HG02973 (cell line): ENCODE measurements around the gene NBPF14.
A peak's percentile ranks its signal among the peaks of the same experiment; 100 is the strongest.
"Not testable (repeated sequence)": the region's sequence is repeated elsewhere in the genome, so short reads cannot be mapped to it uniquely, and the experiment has no call there.

Source experiments
- ATAC-seq: cut with Tn5 transposase; IDR thresholded peaks from one replicate; pipeline ENCODE4 v1.9.1; 2021; ENCODE audit warnings: moderate library complexity; ENCODE audit not compliant: unreplicated experiment

The NBPF14 gene, protein sequence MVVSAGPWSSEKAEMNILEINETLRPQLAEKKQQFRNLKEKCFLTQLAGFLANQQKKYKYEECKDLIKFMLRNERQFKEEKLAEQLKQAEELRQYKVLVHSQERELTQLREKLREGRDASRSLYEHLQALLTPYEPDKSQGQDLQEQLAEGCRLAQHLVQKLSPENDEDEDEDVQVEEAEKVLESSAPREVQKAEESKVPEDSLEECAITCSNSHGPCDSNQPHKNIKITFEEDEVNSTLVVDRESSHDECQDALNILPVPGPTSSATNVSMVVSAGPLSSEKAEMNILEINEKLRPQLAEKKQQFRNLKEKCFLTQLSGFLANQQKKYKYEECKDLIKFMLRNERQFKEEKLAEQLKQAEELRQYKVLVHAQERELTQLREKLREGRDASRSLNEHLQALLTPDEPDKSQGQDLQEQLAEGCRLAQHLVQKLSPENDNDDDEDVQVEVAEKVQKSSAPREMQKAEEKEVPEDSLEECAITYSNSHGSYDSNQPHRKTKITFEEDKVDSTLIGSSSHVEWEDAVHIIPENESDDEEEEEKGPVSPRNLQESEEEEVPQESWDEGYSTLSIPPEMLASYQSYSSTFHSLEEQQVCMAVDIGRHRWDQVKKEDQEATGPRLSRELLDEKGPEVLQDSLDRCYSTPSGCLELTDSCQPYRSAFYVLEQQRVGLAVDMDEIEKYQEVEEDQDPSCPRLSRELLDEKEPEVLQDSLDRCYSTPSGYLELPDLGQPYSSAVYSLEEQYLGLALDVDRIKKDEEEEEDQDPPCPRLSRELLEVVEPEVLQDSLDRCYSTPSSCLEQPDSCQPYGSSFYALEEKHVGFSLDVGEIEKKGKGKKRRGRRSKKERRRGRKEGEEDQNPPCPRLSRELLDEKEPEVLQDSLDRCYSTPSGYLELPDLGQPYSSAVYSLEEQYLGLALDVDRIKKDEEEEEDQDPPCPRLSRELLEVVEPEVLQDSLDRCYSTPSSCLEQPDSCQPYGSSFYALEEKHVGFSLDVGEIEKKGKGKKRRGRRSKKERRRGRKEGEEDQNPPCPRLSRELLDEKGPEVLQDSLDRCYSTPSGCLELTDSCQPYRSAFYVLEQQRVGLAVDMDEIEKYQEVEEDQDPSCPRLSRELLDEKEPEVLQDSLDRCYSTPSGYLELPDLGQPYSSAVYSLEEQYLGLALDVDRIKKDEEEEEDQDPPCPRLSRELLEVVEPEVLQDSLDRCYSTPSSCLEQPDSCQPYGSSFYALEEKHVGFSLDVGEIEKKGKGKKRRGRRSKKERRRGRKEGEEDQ (N-terminal part only)

GRCh38 chr1:148595911-148596310 is at the start of gene NBPF14:
Gene NBPF14 (minus strand): TSS chr1:148596011. CDS start chr1:148595717, 294 bp downstream.
- not testable (repeated sequence) for ATAC-seq

GRCh38 chr1:148625451-148625850 is 29.6 kb upstream of the NBPF14 start:
- not testable (repeated sequence) for ATAC-seq

- not testable (repeated sequence) for ATAC-seq
These were observed 22.4 kb upstream of the NBPF14 start for GRCh38 chr1:148618216-148618615.

- not testable (repeated sequence) for ATAC-seq
These were observed 9.5 kb upstream of the NBPF14 start for GRCh38 chr1:148605266-148605665.

DNA sequence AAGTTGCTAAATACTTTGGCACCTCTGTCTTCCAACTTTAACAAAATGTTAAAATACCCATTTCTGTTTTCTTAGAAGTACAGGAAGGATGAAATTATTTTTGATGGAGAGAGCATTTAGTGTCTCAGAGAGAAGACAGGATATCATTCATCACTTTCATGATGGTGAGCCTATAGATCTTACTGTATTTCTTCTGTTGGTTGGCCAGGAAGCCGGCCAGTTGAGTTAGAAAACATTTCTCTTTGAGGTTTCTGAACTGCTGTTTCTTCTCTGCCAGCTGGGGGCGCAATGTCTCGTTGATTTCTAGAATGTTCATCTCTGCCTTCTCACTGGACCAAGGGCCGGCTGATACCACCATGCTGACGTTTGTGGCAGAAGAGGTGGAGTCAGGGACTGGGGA is 451 bp downstream of the NBPF14 start:
- ATAC-seq: not testable (repeated sequence)

DNA sequence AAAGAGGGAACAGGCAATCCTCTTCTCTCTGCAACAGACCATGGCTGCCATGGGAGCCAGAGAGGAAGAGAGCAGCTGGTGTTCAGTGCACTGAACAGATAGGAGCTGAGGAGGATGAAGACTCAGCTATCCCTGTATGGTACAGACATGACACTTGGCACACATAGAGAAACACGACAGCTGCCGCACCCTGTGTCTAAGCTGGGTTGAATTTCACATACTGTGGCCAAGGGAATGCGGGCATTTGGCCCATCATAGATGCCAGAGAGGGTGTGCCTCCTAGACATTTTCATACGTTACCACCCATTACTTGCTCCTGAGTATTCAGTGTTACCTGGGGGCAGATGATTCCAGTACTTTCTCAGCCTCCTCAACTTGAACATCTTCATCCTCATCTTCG is 4.7 kb downstream of the NBPF14 start:
- ATAC-seq: not testable (repeated sequence)

DNA sequence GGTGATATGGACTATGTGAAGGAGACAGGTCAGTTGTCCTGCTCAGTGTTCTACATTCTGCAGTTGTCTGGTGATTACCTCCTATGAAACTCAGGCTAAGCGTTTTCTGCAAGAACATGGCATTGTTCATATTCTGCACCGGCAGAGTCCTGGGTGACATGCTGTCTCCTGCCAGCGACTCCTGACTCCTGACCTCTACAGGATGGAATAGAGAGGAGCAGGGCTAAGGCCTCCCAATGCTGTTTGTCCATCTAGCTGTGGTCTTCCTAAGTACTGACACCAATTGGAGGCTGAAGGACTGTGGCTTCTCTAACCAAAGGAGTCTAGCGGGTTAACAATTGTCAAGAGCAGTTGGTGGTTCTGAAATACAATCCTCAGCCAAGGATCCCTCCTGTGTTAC is 63.7 kb downstream of the NBPF14 start:
- ATAC-seq: not testable (repeated sequence)

DNA sequence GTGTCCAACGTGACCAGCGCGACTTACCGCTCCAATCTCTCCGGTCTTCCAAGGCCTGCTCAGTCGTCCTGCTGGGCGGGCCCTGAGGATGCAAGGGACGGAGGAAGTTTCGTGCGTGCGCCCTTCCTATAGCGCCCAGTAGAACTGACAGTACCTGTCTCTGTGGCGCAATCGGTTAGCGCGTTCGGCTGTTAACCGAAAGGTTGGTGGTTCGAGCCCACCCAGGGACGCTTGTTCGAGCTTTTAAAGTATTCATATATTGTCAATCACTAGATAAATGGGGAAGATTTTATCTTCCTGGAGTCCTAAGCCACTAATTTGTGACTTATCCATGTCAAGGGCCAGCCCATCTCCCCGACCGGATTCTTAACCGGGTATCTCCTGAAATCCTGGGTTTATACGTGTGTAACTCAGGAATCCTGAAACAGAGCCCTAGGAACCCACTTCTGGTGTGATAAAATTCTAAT is 66.7 kb downstream of the NBPF14 start:
- ATAC-seq: not testable (repeated sequence)

DNA sequence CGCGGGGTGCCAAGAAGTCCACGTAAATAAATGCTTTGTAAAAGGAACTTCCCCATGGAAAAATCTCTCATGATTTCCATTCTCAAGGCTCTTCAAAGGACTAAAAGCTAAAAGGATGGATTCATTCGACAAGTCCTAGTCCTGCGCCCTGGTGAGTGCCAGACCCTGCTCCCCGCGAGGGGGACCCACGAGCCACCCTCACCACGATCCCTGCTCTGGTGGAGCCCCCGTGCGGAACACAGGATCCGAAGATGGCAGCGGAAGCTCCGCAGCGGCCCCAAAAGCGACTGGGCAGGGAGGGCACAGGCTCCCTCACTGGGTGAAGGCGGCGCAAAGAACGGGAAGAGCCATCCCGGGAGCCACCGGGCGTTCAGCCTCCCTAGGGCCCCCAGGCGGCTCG is 67.2 kb downstream of the NBPF14 start:
- not testable (repeated sequence) for ATAC-seq

GRCh38 chr1:148526587-148526986 is 69.2 kb downstream of the NBPF14 start:
- not testable (repeated sequence) for ATAC-seq

DNA sequence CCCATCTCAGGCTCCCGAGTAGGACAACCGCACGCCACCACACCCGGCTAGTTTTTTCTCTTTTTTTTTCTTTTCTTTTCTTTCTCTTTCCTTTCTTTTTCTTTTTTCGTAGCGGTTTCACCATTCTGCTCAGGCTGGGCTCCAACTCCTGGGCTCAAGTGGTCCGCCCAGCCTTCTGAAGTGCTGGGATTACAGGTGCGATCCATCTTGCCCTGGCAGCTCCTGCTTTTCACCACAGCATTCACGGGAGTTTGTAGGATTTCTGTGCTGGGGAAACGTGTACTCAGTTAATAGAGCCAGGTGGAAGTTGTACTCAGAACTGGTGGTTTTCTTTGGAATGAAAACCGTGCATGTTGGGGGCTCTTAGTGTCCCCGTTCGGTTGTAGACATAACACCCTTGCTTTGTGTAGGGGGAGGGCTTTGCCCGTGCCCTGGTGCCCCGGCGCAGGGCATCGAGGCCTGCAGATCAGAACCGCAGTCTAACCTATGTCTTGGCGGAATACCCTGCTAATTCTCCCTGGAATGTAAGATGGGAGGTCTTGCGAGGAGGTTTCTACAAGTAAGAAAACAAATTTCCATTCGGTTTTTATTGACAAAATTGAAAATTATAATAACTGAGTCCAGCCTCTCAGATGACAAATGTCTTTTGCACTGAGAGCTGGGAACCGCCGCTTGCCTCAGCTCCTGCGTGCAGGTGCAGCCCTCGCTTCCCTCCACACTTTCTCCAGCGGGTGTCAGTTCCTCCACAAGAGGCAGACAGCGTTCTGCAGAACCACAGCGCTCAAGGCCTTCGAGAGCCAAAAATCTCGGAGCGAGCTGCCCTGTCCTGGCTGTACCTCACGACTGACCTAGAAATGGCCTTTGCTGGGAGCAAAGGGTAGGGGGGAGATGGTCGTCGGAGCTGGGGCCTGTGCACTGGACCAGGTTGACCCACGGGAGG is 72.3 kb downstream of the NBPF14 start:
- ATAC-seq: peak; percentile 5

DNA sequence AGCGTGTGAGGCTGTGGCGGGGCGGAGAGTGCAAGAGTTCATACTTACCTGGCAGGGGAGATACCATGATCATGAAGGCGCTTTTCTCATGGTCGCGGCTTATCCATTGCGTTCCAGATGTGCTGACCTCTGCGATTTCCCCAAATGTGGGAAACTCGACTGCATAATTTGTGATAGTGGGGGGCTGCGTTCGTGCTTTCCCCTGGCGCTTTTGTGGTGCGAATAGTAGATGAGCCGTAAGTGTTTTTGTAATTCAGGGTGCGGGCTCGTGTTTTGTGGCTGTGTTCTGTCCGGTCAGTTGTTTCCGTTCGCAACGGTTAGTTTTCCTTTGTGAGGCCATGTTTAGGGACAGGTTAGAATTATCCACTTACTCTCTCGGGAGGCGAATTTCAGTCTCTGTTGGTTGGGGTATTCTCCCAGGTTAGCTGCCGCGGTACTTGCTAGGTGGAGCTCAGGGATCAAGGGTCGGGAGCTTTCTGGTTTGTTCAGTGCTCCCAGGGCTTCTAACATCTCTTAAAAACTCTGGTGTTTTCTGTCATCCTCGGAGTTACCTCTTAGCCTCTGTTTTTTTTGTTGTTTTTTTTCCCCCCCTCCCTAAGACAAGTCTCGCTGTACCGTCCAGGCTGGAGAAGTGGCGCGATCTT is 73.1 kb downstream of the NBPF14 start:
- ATAC-seq: peak; percentile 78

DNA sequence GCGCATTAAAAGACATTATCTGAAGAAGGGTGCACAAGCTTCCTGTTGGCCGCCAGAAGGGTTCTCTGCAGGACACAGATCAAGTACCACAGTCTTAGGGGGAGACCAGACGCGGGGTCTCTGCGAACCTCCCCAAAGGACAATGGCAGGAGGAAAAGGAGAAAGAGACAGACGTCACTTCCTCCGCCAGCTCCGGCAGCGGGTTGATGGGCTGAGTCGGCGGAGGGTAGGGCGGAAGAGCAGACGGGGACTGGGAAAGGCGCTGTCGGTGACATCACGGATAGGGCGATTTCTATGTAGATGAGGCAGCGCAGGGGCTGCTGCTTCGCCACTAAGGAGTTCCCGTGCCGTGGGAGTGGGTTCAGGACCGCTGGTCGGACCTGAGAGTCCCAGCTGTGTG is 73.7 kb downstream of the NBPF14 start:
- ATAC-seq: peak; percentile 39

DNA sequence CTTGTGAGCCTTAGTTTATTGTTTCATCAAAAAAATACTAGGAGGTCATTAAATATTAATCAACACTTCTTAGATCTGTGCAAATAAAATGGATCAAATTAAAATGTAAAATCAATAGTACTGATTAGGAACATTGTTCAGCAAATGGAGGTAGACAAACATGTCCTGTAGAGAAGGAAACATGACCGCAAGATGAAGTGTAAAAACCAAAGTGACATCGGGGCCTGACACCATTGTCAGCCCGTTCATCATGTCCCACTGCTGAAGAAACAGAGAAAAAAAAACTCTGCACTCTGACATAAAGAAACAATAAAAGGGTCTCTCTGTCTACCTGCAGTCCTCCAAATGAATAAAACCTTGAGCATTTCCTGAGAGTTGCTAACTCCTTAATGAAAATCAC is 81.5 kb downstream of the NBPF14 start:
- not testable (repeated sequence) for ATAC-seq

- not testable (repeated sequence) for ATAC-seq
These were observed 83.1 kb downstream of the NBPF14 start for GRCh38 chr1:148512571-148513184.

DNA sequence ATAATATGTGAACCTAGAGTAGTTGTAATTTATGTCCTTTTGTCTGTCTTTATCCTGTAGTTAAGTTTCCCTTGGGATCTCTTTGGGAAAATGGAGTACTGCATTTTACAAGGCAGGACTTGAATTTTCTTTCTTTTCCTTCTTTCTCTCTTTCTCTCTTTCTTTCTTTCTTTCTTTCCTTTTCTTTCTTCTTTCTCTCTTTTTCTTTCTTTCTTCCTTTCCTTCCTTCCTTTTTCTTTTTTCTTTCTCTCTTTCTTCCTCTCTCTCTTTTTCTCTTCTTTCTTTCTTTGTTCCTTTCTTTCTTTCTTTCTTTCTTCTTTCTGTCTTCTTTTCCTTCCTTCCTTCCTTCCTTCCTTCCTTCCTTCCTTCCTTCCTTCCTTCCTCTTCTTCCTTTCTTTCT is 101.9 kb downstream of the NBPF14 start:
- ATAC-seq: not testable (repeated sequence)

DNA sequence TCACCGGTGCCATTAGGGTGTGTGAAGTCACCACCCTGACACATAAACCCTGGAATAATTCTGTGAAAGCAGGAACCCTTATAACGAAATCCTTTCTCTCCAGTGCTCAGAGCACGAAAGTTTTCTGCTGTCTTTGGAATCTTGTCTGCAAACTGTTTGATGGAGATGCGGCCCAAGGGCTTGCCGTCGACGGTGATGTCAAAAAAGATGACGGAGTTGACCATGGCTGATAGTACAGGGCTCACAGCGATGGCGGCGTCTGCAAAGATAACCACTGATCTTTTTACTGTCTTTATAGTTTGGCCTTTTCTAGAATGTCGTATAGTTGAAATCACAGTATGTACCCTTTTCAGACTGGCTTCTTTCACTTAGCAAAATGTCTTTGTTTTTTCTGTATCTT is 112.8 kb downstream of the NBPF14 start, which contains the start of gene PPIAL4G:
TSS of gene PPIAL4G (minus strand) at position 274 of the 400 bp plus-strand sequence. CDS start at position 224, 50 bp downstream.
- not testable (repeated sequence) for ATAC-seq
